H1 (cell line): ENCODE data around the gene DCANP1.

Experiments
- CEBPB ChIP-seq: IDR thresholded peaks from 2 replicates; pipeline ENCODE4 v1.6.1; 2012; ENCODE audit warnings: low read depth, low read length
- CTCF ChIP-seq, 3 experiments: IDR thresholded peaks; 1 replicate in 2 of 3; 2 replicates in 1 of 3; pipeline versions ENCODE4 v1.5.1 to v1.6.1; 2011; ENCODE audit warnings: low read length in 3 of 3, mild to moderate bottlenecking in 3 of 3, inconsistent platforms in 2 of 3, low read depth in 1 of 3, moderate library complexity in 1 of 3; ENCODE audit not compliant: insufficient read depth in 1 of 3; ENCODE audit errors: control extremely low read depth in 1 of 3
- EZH2 ChIP-seq: fragments of 200-600 bp; sonication (generic); IDR thresholded peaks from 2 replicates; pipeline ENCODE4 v1.7.1; 2012; ENCODE audit warnings: low read depth, mild to moderate bottlenecking, moderate library complexity, low read length, inconsistent platforms; ENCODE audit not compliant: severe bottlenecking
- HDAC2 ChIP-seq, 2 experiments: fragments of 300-600 bp in 1 of 2; sonication (generic) in 1 of 2; IDR thresholded peaks; 2 replicates each; pipeline ENCODE4 v1.6.1; 2011 to 2012; ENCODE audit warnings: low read depth in 2 of 2, low read length in 2 of 2, mild to moderate bottlenecking in 2 of 2, moderate library complexity in 2 of 2, borderline replicate concordance in 1 of 2, inconsistent platforms in 1 of 2
- POLR2A ChIP-seq, 2 experiments: IDR thresholded peaks; 1 replicate in 1 of 2; 2 replicates in 1 of 2; pipeline ENCODE4 v1.6.1; 2011; ENCODE audit warnings: low read depth in 2 of 2, low read length in 2 of 2, mild to moderate bottlenecking in 2 of 2; ENCODE audit errors: control extremely low read depth in 1 of 2
- RBBP5 ChIP-seq: IDR thresholded peaks from 2 replicates; pipeline ENCODE4 v1.7.1; 2012; ENCODE audit warnings: low read depth, mild to moderate bottlenecking, inconsistent platforms, low read length, moderate library complexity, borderline replicate concordance
- YY1 ChIP-seq: IDR thresholded peaks from 2 replicates; pipeline ENCODE4 v1.6.1; 2011; ENCODE audit warnings: low read depth, mild to moderate bottlenecking, low read length
- ZNF274 ChIP-seq: IDR thresholded peaks from 2 replicates; pipeline ENCODE4 v1.7.0; 2012; ENCODE audit warnings: low read length, borderline replicate concordance; ENCODE audit errors: extremely low read depth

- TF ChIP-seq CTCF (IDR thresholded peaks at IDR 0.05; ENCODE audit: control extremely low read depth in 1 of 3, insufficient read depth in 1 of 3, low read depth in 1 of 3, low read length in 3 of 3) (no peak), YY1 (no peak), EZH2 (no peak), CEBPB (no peak), POLR2A (IDR thresholded peaks at IDR 0.05; ENCODE audit: control extremely low read depth in 1 of 2, low read depth in 2 of 2, low read length in 2 of 2) (no peak), RBBP5 (no peak), ZNF274 (no peak), HDAC2 (IDR thresholded peaks at IDR 0.05; ENCODE audit: borderline replicate concordance in 1 of 2, low read depth in 2 of 2, low read length in 2 of 2) (no peak)
These were observed 21.5 kb downstream of the DCANP1 start for GRCh38 chr5:135425641-135426040.
